ENCODE data around the gene N4BP3. TPM values are rescaled to one million over a fixed set of nuclear protein-coding genes. Genes with fewer than 3 reads are reported as not detected.

Gene N4BP3
- total RNA-seq, 1 experiment from 2014 or later: 46.2 TPM

- no peak for TF ChIP-seq ZNF425 (CRISPR knock-in tag; conservative IDR thresholded peaks at IDR 0.05)
- TF ChIP-seq IRF2 (CRISPR knock-in tag; IDR thresholded peaks at IDR 0.05; ENCODE audit: borderline replicate concordance, low read depth): no peak
- no peak for TF ChIP-seq FOXP1 (CRISPR knock-in tag; IDR thresholded peaks at IDR 0.05; ENCODE audit: borderline replicate concordance)
- TF ChIP-seq ZBTB43 (CRISPR knock-in tag; IDR thresholded peaks at IDR 0.05): no peak
- TF ChIP-seq SOX15 (CRISPR knock-in tag; IDR thresholded peaks at IDR 0.05): no peak
- no peak for TF ChIP-seq NR1H2 (CRISPR knock-in tag; IDR thresholded peaks at IDR 0.05)
- TF ChIP-seq ZNF512 (CRISPR knock-in tag; IDR thresholded peaks at IDR 0.05; ENCODE audit: borderline replicate concordance): no peak
- TF ChIP-seq ZBTB21 (CRISPR knock-in tag; IDR thresholded peaks at IDR 0.05; ENCODE audit: borderline replicate concordance): no peak
These were observed 2.4 kb downstream of the N4BP3 start (continued) for GRCh38 chr5:178115814-178116142.

GRCh38 chr5:178116143-178116885 lies 3.0 kb downstream of the N4BP3 start:
- Mint-ChIP-seq H3K4me3 (peak overlapping the region; percentile 99), H3K27ac (peak overlapping the region; percentile 97), H3K4me1 (peaks cover 50% of the 10 kb centered on the region), H3K9me3 (peaks cover 5% of the 10 kb centered on the region; the same call in 1 of the 2 replicates), H3K27me3 (ENCODE audit: low read depth) (no peaks in the 10 kb centered on the region), H3K36me3 (peaks cover 2% of the 10 kb centered on the region; the same call in 1 of the 2 replicates)
- DNase-seq (ENCODE audit: low spot score) (peak; percentile 56), ATAC-seq (peak; percentile 11)
- TF ChIP-seq, protein P1, sequence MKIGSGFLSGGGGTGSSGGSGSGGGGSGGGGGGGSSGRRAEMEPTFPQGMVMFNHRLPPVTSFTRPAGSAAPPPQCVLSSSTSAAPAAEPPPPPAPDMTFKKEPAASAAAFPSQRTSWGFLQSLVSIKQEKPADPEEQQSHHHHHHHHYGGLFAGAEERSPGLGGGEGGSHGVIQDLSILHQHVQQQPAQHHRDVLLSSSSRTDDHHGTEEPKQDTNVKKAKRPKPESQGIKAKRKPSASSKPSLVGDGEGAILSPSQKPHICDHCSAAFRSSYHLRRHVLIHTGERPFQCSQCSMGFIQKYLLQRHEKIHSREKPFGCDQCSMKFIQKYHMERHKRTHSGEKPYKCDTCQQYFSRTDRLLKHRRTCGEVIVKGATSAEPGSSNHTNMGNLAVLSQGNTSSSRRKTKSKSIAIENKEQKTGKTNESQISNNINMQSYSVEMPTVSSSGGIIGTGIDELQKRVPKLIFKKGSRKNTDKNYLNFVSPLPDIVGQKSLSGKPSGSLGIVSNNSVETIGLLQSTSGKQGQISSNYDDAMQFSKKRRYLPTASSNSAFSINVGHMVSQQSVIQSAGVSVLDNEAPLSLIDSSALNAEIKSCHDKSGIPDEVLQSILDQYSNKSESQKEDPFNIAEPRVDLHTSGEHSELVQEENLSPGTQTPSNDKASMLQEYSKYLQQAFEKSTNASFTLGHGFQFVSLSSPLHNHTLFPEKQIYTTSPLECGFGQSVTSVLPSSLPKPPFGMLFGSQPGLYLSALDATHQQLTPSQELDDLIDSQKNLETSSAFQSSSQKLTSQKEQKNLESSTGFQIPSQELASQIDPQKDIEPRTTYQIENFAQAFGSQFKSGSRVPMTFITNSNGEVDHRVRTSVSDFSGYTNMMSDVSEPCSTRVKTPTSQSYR (CRISPR knock-in tag; IDR thresholded peaks at IDR 0.05): 0 out of 2 replicates have a peak, but pooled peaks have one; percentile 33
- TF ChIP-seq, protein P2, sequence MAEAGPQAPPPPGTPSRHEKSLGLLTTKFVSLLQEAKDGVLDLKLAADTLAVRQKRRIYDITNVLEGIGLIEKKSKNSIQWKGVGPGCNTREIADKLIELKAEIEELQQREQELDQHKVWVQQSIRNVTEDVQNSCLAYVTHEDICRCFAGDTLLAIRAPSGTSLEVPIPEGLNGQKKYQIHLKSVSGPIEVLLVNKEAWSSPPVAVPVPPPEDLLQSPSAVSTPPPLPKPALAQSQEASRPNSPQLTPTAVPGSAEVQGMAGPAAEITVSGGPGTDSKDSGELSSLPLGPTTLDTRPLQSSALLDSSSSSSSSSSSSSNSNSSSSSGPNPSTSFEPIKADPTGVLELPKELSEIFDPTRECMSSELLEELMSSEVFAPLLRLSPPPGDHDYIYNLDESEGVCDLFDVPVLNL (CRISPR knock-in tag; IDR thresholded peaks at IDR 0.05; ENCODE audit: borderline replicate concordance, low read depth): no peak
- TF ChIP-seq NR1H2 (CRISPR knock-in tag; IDR thresholded peaks at IDR 0.05): no peak
- ChIA-PET CTCF (interaction anchor here (0.6 to 8.9 kb wide), 10 partner anchors 8 to 285 kb away, joined by 3 to 138 read pairs (median 6); partner anchors contain the start of gene NHP2), POLR2A (interaction anchor here (0.6 to 6.0 kb wide), 9 partner anchors 9 to 962 kb away, joined by 3 to 60 read pairs (median 4); partner anchors contain the start of gene RMND5B)

All from WTC11 (cell line).